NCI-H774 (cell line): Measurements from ENCODE around the gene ARPC5L.
A peak's percentile ranks its signal among the peaks of the same experiment; 100 is the strongest.
"Not testable (repeated sequence)": the region's sequence is repeated elsewhere in the genome, so short reads cannot be mapped to it uniquely, and the experiment has no call there.

ENCODE experiments used
- DNase-seq: peaks from one replicate; lab custom pipeline; 2025; lab: John Stamatoyannopoulos, UW

Gene ARPC5L

GRCh38 chr9:124841075-124841821, 20.7 kb upstream of the ARPC5L start:
- DNase-seq: no peak

DNA sequence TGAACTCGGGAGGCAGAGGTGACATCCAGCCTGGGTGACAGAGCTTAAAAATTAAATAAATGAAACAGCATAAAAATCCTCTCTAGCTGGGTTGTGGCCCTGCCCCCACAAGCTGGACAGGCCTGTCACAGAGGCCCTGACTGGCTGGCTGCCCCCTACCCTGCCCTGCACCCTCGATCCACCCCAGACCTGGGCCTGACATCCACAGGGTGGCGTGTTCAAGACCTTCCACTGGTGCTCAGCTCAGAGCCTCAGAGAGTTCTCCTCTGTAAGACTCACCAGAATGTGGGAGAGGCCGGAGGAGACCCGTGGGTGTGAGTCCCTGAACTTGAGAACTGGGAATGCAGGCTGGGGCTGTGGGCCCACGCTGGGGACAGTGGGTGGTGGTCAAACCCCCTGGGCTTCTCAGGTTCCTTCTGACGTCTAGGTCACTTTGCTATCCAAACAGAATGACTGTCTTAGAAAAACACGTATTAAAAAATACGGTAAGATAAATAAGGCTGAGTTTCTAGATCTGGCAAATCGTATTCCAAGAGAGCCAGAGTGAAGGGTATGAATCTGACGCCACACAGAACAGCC, 18.4 kb upstream of the ARPC5L start:
- DNase-seq: no peak

DNA sequence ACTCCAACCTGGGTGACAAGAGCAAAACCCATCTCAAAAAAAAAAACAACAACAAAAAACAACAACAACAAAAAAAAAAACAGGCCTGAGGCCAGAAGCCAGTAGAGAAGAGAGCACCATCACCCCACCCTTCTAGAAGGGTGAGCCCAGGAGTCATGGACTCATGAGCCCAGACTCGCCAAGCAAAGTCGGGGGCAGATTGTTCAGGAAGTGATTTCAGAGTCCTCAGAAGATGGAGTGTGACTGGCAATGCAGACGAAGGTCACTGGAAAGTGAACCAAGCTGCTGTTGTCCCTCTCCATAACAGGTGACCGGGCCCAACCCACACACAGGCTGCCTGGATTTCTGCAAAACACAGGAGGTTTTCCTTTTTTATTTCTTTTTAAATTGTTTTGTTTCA, 17.6 kb upstream of the ARPC5L start:
- no peak for DNase-seq

GRCh38 chr9:124846467-124846866, 15.5 kb upstream of the ARPC5L start:
- DNase-seq: not testable (repeated sequence)

DNA sequence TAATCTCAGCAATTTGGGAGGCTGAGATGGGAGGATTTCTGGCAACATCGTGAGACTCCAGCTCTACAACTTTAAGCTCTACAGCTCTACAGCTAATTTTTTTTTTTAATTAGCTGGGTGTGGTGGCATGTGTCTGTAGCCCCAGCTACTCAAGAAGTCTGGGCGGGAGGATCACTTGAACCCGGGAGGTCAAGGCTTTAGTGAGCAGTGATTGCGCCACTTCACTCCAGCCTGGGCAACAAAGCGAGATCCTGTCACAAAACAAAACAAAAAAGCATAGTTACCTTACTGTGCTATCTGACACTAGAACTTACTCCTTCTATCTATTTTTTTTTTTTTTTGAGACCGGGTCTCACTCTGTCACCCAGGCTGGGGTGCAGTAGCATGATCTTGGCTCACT, 15.0 kb upstream of the ARPC5L start:
- no peak for DNase-seq

DNA sequence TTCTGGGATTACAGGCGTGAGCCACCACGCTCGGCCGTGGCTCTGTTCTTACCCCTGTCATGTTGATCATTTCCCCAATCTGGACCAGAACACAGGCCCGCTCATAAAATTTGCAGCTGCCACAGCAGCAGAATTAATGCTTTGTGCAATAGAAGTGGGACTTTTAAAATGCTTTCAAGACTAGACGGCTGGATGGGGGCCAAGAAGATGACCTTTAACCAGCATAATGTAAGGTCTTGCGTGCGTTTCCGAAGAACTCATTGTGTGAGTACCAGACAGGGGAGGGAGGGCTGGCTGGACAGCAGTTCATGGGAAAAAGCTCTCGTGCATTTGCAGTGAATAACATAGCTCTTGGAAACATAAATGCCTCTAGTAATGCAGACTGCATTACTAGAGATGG, 12.1 kb upstream of the ARPC5L start:
- no peak for DNase-seq

- no peak for DNase-seq
Measured at GRCh38 chr9:124852121-124852828, 9.7 kb upstream of the ARPC5L start.

GRCh38 chr9:124852829-124853531, 8.9 kb upstream of the ARPC5L start, which contains the start of gene WDR38:
TSS of gene WDR38 (plus strand) at chr9:124853460. CDS start at chr9:124853532, 72 bp downstream.
- DNase-seq: peak; percentile 67

GRCh38 chr9:124853605-124854143, 8.3 kb upstream of the ARPC5L start:
- DNase-seq: no peak

DNA sequence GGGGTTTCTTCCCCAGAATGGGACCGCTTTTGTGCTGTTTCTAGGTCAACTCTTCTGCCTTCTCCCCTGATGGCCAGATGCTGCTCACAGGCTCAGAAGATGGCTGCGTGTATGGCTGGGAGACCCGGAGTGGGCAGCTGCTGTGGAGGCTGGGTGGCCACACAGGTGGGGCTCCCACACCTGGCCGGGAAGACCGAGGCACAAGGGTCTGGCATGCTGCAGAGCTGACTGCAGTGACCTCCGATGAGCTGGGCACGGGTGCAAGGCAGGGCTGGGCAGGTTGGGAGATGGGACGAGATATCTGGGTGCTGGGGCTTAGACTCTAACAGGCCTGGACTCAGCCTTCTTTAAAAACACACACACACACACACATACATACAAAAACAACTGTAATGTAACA, 7.8 kb upstream of the ARPC5L start:
- no peak for DNase-seq

DNA sequence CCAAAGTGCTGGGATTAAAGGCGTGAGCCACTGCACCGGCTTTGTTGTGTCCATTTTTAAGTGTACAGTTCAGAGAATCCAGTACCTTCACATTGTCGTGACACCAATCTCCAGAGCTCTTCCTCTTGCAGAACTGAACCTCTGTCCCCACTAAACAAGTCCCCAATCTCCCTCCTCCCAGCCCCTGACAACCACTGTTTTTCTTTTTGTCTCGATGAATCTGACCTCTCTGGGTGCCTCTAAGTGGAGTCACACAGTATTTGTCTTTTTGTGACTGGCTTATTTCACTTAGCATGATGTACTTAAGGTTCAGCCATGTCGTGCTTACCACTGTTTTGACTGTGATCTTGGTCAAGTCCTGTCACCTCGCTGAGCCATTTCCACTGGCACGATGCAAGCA, 7.1 kb upstream of the ARPC5L start:
- no peak for DNase-seq

DNA sequence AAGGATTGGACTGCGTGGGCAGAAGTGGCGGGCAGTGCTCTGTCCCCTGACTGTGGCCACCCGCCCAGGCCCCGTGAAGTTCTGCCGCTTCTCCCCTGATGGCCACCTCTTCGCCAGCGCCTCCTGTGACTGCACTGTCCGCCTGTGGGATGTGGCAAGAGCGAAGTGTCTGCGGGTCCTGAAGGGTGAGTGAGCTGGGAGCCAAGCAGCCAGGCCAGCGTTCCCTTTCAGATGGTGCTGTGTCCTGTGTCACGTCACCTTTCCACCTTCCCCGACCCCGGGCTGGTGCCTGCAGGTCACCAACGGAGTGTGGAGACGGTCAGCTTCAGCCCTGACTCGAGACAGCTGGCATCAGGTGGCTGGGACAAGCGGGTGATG, 6.4 kb upstream of the ARPC5L start:
- no peak for DNase-seq

GRCh38 chr9:124855944-124856765, 5.8 kb upstream of the ARPC5L start:
- DNase-seq: no peak

GRCh38 chr9:124857533-124858162, 4.3 kb upstream of the ARPC5L start:
- no peak for DNase-seq

GRCh38 chr9:124858330-124859046, 3.4 kb upstream of the ARPC5L start:
- DNase-seq: no peak

GRCh38 chr9:124859803-124860581, 1.9 kb upstream of the ARPC5L start:
- no peak for DNase-seq

DNA sequence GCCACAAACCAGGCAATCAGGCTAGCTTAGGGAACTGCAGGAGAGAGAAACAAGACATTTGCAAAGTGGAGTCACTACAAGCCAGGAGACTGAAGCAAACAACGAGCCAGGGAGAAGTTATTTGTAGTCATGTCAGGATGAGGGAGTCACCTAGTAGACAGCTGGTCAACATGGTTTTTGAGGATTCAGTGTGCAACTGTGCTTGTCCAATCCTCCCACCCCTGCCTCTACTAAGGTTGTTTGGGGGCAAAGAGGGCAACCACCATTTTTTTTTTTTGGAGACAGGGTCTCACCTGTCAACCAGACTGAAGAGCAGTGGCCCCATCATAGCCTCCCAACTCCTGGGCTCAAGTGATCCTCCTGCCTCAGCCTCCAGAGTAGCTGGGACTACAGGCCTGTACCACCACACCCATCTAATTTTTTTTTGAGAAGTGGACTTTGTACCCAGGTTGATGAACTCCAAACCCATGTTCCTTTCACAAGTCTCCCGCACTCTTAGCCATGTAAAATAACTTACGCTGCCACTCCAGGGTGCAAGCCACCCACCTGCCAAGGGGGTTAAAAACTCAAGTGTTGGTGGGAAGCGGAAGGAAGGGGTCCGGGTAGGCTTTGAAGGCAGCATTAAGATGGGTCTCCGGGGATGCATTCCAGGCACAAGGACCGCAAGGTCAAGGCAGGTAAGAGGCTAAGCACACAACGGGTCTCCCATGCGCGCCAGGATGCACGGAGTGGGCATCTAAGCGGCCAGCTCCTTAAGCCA, 1.2 kb upstream of the ARPC5L start:
- no peak for DNase-seq

- no peak for DNase-seq
Measured at GRCh38 chr9:124863371-124863871, 1.5 kb downstream of the ARPC5L start.
